ENCODE measurements around the gene EMID1.

- TF ChIP-seq, protein P1, sequence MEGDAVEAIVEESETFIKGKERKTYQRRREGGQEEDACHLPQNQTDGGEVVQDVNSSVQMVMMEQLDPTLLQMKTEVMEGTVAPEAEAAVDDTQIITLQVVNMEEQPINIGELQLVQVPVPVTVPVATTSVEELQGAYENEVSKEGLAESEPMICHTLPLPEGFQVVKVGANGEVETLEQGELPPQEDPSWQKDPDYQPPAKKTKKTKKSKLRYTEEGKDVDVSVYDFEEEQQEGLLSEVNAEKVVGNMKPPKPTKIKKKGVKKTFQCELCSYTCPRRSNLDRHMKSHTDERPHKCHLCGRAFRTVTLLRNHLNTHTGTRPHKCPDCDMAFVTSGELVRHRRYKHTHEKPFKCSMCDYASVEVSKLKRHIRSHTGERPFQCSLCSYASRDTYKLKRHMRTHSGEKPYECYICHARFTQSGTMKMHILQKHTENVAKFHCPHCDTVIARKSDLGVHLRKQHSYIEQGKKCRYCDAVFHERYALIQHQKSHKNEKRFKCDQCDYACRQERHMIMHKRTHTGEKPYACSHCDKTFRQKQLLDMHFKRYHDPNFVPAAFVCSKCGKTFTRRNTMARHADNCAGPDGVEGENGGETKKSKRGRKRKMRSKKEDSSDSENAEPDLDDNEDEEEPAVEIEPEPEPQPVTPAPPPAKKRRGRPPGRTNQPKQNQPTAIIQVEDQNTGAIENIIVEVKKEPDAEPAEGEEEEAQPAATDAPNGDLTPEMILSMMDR (IDR thresholded peaks at IDR 0.05), result no peak
- no peak for TF ChIP-seq POLR2A (IDR thresholded peaks at IDR 0.05)
These were observed 1.5 kb downstream of the EMID1 start for GRCh38 chr22:29207243-29207550.
